Cardiac ventricle fibroblast (primary cell): ENCODE data around the gene C1orf146. TPM values are rescaled to one million over a fixed set of nuclear protein-coding genes. Genes with fewer than 3 reads are reported as not detected.

Source experiments
- total RNA-seq: library from RNA; depleted of rRNA; stranded (reverse); fragments of >200 nt; gene quantifications from 2 replicates; pipeline ENCODE4 v1.2.3, GENCODE V29; 2015

C1orf146 gene
- not detected in 2 replicates for total RNA-seq

GRCh38 chr1:92217721-92218120 lies at the start of gene C1orf146:
TSS of gene C1orf146 (plus strand) at chr1:92217915. CDS start at chr1:92231421, 13,506 bp downstream.

Other genes starting within 250 kb of the C1orf146 start
- gene EPHX4, start 187.9 kb upstream of the C1orf146 start, total RNA-seq, result 0.19 and 0.24 TPM in 2 replicates
- gene SETSIP, start 142.5 kb upstream of the C1orf146 start, total RNA-seq, result not detected in 2 replicates
- 2.1 and 3.3 TPM in 2 replicates for gene BTBD8, start 137.6 kb upstream of the C1orf146 start, total RNA-seq
- 6.1 TPM in 2 replicates for gene GLMN, start 81.1 kb downstream of the C1orf146 start, total RNA-seq
- 4.3 and 5.4 TPM in 2 replicates for gene RPAP2, start 81.1 kb downstream of the C1orf146 start, total RNA-seq